GM23248 (cell line): ENCODE data around the gene KATNB1. TPM values are rescaled to one million over a fixed set of nuclear protein-coding genes. Genes with fewer than 3 reads are reported as not detected.

ENCODE experiments used
- DNase-seq: peaks from one replicate; pipeline ENCODE4 v3.0.0-alpha.2; 2015
- H2AFZ ChIP-seq: fragments of 200-600 bp; sonication (generic); 2 replicates; pipeline ENCODE4 v1.6.1; 2016; ENCODE audit warnings: antibody characterized with exemption
- H3F3A ChIP-seq: fragments of 200-600 bp; sonication (generic); 2 replicates; pipeline ENCODE4 v1.6.1; 2016; ENCODE audit warnings: mild to moderate bottlenecking, antibody characterized with exemption, mixed run types; ENCODE audit not compliant: insufficient read depth
- H3K27ac ChIP-seq: fragments of 200-600 bp; sonication (generic); 2 replicates; pipeline ENCODE4 v1.5.1; 2016; ENCODE audit warnings: mild to moderate bottlenecking
- H3K27me3 ChIP-seq: fragments of 200-600 bp; sonication (generic); replicated peaks from 2 replicates; pipeline ENCODE4 v1.6.1; 2016; ENCODE audit warnings: mild to moderate bottlenecking; ENCODE audit not compliant: insufficient read depth
- H3K36me3 ChIP-seq: fragments of 200-600 bp; sonication (generic); 2 replicates; pipeline ENCODE4 v1.6.1; 2016; ENCODE audit warnings: low read depth, mild to moderate bottlenecking
- H3K4me1 ChIP-seq: fragments of 200-600 bp; sonication (generic); 2 replicates; pipeline ENCODE4 v1.6.1; 2016; ENCODE audit warnings: mild to moderate bottlenecking; ENCODE audit not compliant: insufficient read depth
- H3K4me2 ChIP-seq: fragments of 200-600 bp; sonication (generic); one replicate; pipeline ENCODE4 v1.6.1; 2016; ENCODE audit warnings: mild to moderate bottlenecking; ENCODE audit not compliant: unreplicated experiment
- H3K4me3 ChIP-seq: fragments of 200-600 bp; sonication (generic); 2 replicates; pipeline ENCODE4 v1.5.1; 2016; ENCODE audit warnings: mild to moderate bottlenecking
- H3K79me2 ChIP-seq: fragments of 200-600 bp; sonication (generic); 2 replicates; pipeline ENCODE4 v1.6.1; 2016; ENCODE audit warnings: mild to moderate bottlenecking; ENCODE audit not compliant: insufficient read depth
- H3K9ac ChIP-seq: fragments of 200-600 bp; sonication (generic); 2 replicates; pipeline ENCODE4 v1.6.1; 2016; ENCODE audit warnings: mild to moderate bottlenecking
- H3K9me2 ChIP-seq: fragments of 200-600 bp; sonication (generic); 2 replicates; pipeline ENCODE4 v1.6.1; 2016; ENCODE audit warnings: mixed run types, mild to moderate bottlenecking, moderate library complexity; ENCODE audit not compliant: insufficient read depth
- H3K9me3 ChIP-seq: fragments of 200-600 bp; sonication (generic); one replicate; pipeline ENCODE4 v1.6.1; 2017; ENCODE audit warnings: low read depth
- H4K20me1 ChIP-seq: fragments of 200-600 bp; sonication (generic); 2 replicates; pipeline ENCODE4 v1.6.0; 2016; ENCODE audit not compliant: insufficient read depth
- EZH2 ChIP-seq: fragments of 200-600 bp; sonication (generic); IDR thresholded peaks from 2 replicates; pipeline ENCODE4 v1.6.1; 2018; ENCODE audit warnings: antibody characterized with exemption, mild to moderate bottlenecking; ENCODE audit not compliant: insufficient read depth, poor library complexity, severe bottlenecking
- EZH2phosphoT487 ChIP-seq: fragments of 200-600 bp; sonication (generic); IDR thresholded peaks from 2 replicates; pipeline ENCODE4 v1.6.1; 2018; ENCODE audit warnings: antibody characterized with exemption, moderate library complexity, mild to moderate bottlenecking, low read depth; ENCODE audit not compliant: insufficient read depth
- WGBS, 2 experiments: methylation state at CpG; one replicate each; pipeline ENCODE4 v1.1.6; 2015 to 2017; ENCODE audit warnings: low lambda C conversion rate in 2 of 2, low coverage in 1 of 2; ENCODE audit errors: missing lambda C conversion rate in 2 of 2; 5-methylcytosine and 5-hydroxymethylcytosine counted together
- in situ Hi-C: fragments of 300-500 bp; cut with MboI; formaldehyde crosslinking; loops from 2 replicates; pipeline ENCODE4 v1.15.0; 2020
- polyA plus RNA-seq: library from polyadenylated mRNA; unstranded; fragments of >200 nt; fragmentation: Nextera tagmentation; extraction: Ambion mirVana; gene quantifications from 2 replicates; pipeline ENCODE4 v1.2.1, GENCODE V29; 2016
- total RNA-seq: library from RNA; depleted of rRNA; stranded (reverse); fragments of >200 nt; shearing (Covaris generic); gene quantifications from 2 replicates; pipeline ENCODE4 v1.2.3, GENCODE V29; 2014

KATNB1 gene
- total and polyA plus RNA-seq, 2 experiments from 2014 or later, result 19.3 to 20.2 TPM

DNA sequence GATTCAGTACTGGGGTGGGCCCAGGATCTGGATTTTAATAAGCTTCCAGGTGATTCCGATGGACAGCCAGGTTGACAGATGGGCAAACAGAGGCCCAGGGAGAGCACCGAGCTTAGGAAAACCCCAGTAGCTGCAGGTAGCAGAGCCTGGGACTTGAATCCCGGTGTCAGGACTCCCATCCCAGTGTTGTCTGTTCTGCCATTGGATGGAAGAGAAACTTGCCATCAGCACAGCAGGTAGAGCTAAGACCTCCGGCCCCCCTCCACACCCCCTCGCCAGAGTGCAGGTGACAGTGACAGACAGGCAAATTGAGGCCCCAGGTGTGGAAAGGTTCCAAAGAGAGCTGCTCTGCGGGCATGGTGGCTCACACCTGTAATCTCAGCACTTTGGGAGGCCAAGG, 12.4 kb downstream of the KATNB1 start:
- Histone ChIP-seq H3F3A (no peaks in the 10 kb centered on the region), H3K9ac (no peak overlapping the region), H3K9me3 (no peaks in the 10 kb centered on the region), H2AFZ (no peak overlapping the region), H3K27me3 (no peaks in the 10 kb centered on the region), H3K4me3 (no peak overlapping the region), H3K79me2 (no peaks in the 10 kb centered on the region), H3K36me3 (no peaks in the 10 kb centered on the region; the same call in 1 of the 2 replicates), H3K9me2 (no peaks in the 10 kb centered on the region), H3K4me2 (no peak overlapping the region), H3K27ac (no peak overlapping the region), H3K4me1 (no peaks in the 10 kb centered on the region), H4K20me1 (no peaks in the 10 kb centered on the region)
- in situ Hi-C loops, result no loop called here
- 79 to 83% methylated on average over 6 of the region's 6 CpGs for WGBS, 2 experiments
- TF ChIP-seq EZH2, result no peak
- TF ChIP-seq EZH2phosphoT487, result no peak
- DNase-seq, result no peak

DNA sequence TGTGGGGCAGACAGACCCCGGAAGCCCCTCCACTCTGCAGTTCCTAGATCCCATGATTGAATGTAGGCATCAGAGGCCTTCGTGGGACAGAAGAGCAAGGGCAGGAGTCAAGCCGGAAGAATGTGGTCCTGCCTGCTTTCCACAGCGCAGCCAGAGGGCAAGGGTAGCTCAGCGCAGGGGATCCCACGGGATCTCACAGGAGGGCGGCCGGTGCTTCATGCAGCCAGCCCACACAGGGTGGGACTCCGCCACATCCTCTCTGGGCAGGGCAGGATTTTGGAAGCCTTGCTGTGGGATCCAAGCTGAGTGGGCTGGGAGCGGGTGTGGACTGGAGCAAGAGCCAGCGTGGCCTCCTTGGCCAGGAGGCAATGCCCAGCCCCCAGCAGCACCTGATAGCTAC, 13.0 kb downstream of the KATNB1 start:
- in situ Hi-C loops, result no loop called here
- DNase-seq, result no peak

DNA sequence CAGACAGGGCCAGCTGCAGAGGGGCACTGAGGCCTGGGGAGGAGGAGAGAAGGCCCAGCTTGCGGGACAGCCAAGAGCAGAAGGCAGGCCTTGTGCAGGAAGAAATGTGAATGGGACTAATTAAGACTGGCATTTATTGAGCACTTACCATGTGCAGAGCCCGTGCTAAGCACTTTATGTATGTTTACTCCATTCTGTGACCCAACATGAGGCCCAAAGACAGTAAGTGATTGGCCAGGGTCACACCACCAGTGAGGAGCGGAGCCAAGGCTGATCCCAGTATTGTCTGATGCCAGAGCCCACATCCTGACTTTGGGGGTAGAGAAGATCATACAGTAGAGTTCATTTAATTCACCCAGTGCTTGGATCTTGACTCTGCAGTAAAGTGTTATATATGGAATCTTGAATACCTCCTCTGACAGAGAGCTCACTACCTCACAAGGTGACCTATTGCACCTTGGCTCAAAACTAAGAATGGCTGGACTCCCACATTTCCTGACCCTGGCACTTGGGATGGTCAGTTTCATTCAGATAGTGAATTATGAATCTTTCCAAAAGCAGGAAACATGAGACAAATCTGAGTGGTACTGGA, 13.6 kb downstream of the KATNB1 start:
- Histone ChIP-seq H3K27me3 (no peaks in the 10 kb centered on the region), H3K4me3 (no peak overlapping the region), H3F3A (no peaks in the 10 kb centered on the region), H3K79me2 (no peaks in the 10 kb centered on the region), H4K20me1 (no peaks in the 10 kb centered on the region), H3K9ac (no peak overlapping the region), H3K9me2 (no peaks in the 10 kb centered on the region), H3K4me1 (no peaks in the 10 kb centered on the region), H2AFZ (no peak overlapping the region), H3K27ac (no peak overlapping the region), H3K9me3 (no peaks in the 10 kb centered on the region), H3K36me3 (no peaks in the 10 kb centered on the region), H3K4me2 (no peak overlapping the region)
- no peak for DNase-seq
- WGBS, 2 experiments, result 67 to 71% methylated on average over 3 of the region's 3 CpGs
- in situ Hi-C loops, result no loop called here
- TF ChIP-seq EZH2, result no peak
- TF ChIP-seq EZH2phosphoT487, result no peak

More for the DNA sequence above, 13.0 kb downstream of the KATNB1 start:
- no peaks in the 10 kb centered on the region for H3K9me3 ChIP-seq
- H2AFZ ChIP-seq, result no peak overlapping the region
- 67 to 68% methylated on average over 11 of the region's 11 CpGs for WGBS, 2 experiments
- no peak overlapping the region for H3K4me3 ChIP-seq
- no peaks in the 10 kb centered on the region for H3K36me3 ChIP-seq
- H3K79me2 ChIP-seq, result no peaks in the 10 kb centered on the region
- no peaks in the 10 kb centered on the region for H3F3A ChIP-seq
- TF ChIP-seq EZH2phosphoT487 (no peak), EZH2 (no peak)
- H4K20me1 ChIP-seq, result no peaks in the 10 kb centered on the region
- no peak overlapping the region for H3K27ac ChIP-seq
- no peaks in the 10 kb centered on the region for H3K4me1 ChIP-seq
- no peaks in the 10 kb centered on the region for H3K9me2 ChIP-seq
- no peak overlapping the region for H3K4me2 ChIP-seq
- no peak overlapping the region for H3K9ac ChIP-seq
- H3K27me3 ChIP-seq, result no peaks in the 10 kb centered on the region

DNA sequence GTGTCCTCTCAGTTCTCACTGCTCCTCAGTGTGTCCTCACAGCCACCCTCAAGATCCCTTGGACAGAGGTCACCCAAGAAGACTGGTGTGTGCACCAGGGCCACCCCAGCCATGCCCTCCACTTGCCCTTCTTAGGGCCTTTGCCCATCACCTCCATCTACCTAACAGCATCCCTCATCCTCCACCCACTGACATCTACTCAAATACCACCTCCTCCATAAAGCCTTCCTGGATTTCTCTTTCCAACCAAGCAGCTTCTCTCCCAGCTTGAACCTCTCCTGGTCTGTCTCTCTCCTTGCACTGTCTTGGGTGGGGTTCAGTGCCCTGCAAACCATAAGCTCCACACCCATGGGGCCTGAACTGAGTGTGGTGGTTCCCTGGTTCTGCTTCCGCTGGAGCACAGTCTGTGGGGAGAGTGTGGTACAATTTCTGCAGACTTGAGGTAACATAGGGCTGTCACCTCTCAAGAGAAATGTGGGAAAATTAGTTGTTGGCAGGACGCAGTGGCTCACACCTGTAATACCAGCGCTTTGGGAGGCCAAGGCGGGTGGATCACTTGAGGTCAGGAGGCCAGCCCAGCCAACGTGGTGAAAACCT, 14.4 kb downstream of the KATNB1 start:
- Histone ChIP-seq H3K27ac (no peak overlapping the region), H3K9me3 (no peaks in the 10 kb centered on the region), H3F3A (no peaks in the 10 kb centered on the region), H4K20me1 (no peaks in the 10 kb centered on the region), H3K4me2 (no peak overlapping the region), H3K9me2 (no peaks in the 10 kb centered on the region), H3K79me2 (no peaks in the 10 kb centered on the region), H2AFZ (no peak overlapping the region), H3K36me3 (no peaks in the 10 kb centered on the region), H3K27me3 (no peaks in the 10 kb centered on the region), H3K4me3 (no peak overlapping the region), H3K9ac (no peak overlapping the region), H3K4me1 (no peaks in the 10 kb centered on the region)
- in situ Hi-C loops, result no loop called here
- DNase-seq, result no peak
- 89 to 91% methylated on average over 5 of the region's 5 CpGs for WGBS, 2 experiments
- TF ChIP-seq EZH2phosphoT487 (no peak), EZH2 (no peak)
